SU-DHL-6 (cell line): ENCODE data around the gene CHL1.
"Not testable (repeated sequence)": the region's sequence is repeated elsewhere in the genome, so short reads cannot be mapped to it uniquely, and the experiment has no call there.

Experiments used
- H2AFZ ChIP-seq: fragments of 200-600 bp; sonication (generic); 2 replicates; pipeline ENCODE4 v1.6.1; 2014; ENCODE audit warnings: low read depth, mild to moderate bottlenecking, moderate library complexity, mixed read lengths, antibody characterized with exemption, low read length; ENCODE audit not compliant: severe bottlenecking
- H3F3A ChIP-seq: fragments of 200-600 bp; shearing (Covaris generic); 2 replicates; pipeline ENCODE4 v1.6.0; 2016; ENCODE audit warnings: antibody characterized with exemption, mild to moderate bottlenecking; ENCODE audit not compliant: insufficient read depth
- H3K27ac ChIP-seq: fragments of 200-600 bp; sonication (generic); 2 replicates; pipeline ENCODE4 v1.5.1; 2016; ENCODE audit warnings: low read depth, mild to moderate bottlenecking, low read length, moderate library complexity, mixed read lengths
- H3K27me3 ChIP-seq: fragments of 200-600 bp; sonication (generic), shearing (Covaris generic); 2 replicates; pipeline ENCODE4 v1.6.0; 2014; ENCODE audit warnings: mild to moderate bottlenecking, low read length
- H3K36me3 ChIP-seq: fragments of 200-600 bp; sonication (generic); 2 replicates; pipeline ENCODE4 v1.6.1; 2014; ENCODE audit warnings: mild to moderate bottlenecking, low read length, mixed read lengths
- H3K4me2 ChIP-seq: fragments of 300-600, 200-600 bp; shearing (Covaris generic), sonication (generic); 2 replicates; pipeline ENCODE4 v1.6.0; 2014; ENCODE audit warnings: low read length, low read depth, mild to moderate bottlenecking; ENCODE audit not compliant: poor library complexity, severe bottlenecking
- H3K4me3 ChIP-seq: fragments of 200-600 bp; sonication (generic); 2 replicates; pipeline ENCODE4 v1.5.1; 2014; ENCODE audit warnings: antibody characterized with exemption, low read length, mild to moderate bottlenecking, mixed read lengths; ENCODE audit not compliant: insufficient read depth, poor library complexity, severe bottlenecking
- H3K79me2 ChIP-seq: fragments of 200-600 bp; sonication (generic); 2 replicates; pipeline ENCODE4 v1.6.1; 2014; ENCODE audit warnings: mild to moderate bottlenecking, low read length, moderate library complexity; ENCODE audit not compliant: insufficient read depth
- H3K9ac ChIP-seq: fragments of 200-600 bp; sonication (generic); 2 replicates; pipeline ENCODE4 v1.7.0; 2014; ENCODE audit warnings: mild to moderate bottlenecking, low read length
- H3K9me2 ChIP-seq: fragments of 200-600 bp; sonication (generic); replicated peaks from 2 replicates; pipeline ENCODE4 v1.6.1; 2014; ENCODE audit warnings: low read length; ENCODE audit not compliant: insufficient read depth
- H3K9me3 ChIP-seq: fragments of 200-600 bp; sonication (generic); 2 replicates; pipeline ENCODE4 v1.6.1; 2014; ENCODE audit warnings: low read length, mixed read lengths; ENCODE audit not compliant: insufficient read depth
- H4K20me1 ChIP-seq: fragments of 200-600 bp; sonication (generic); 2 replicates; pipeline ENCODE4 v1.6.1; 2014; ENCODE audit warnings: low read depth, mild to moderate bottlenecking, antibody characterized with exemption, low read length, moderate library complexity, mixed read lengths
- CTCF ChIP-seq: fragments of 200-600 bp; sonication (generic); IDR thresholded peaks from one replicate; pipeline ENCODE4 v1.5.1; 2017; ENCODE audit warnings: antibody characterized with exemption, mild to moderate bottlenecking, low read length, moderate library complexity; ENCODE audit not compliant: insufficient read depth, poor library complexity, severe bottlenecking
- EZH2phosphoT487 ChIP-seq: fragments of 200-600 bp; sonication (generic), shearing (Covaris generic); conservative IDR thresholded peaks from 2 replicates; pipeline ENCODE4 v1.6.1; 2018; ENCODE audit warnings: mild to moderate bottlenecking, antibody characterized with exemption, low read length, moderate library complexity, mixed read lengths

The CHL1 gene

GRCh38 chr3:362681-363338 is 166.2 kb downstream of the CHL1 start:
- Histone ChIP-seq H3F3A (no peaks in the 10 kb centered on the region), H3K27ac (no peak overlapping the region), H2AFZ (no peak overlapping the region), H3K9me2 (no peaks in the 10 kb centered on the region), H3K79me2 (no peaks in the 10 kb centered on the region), H3K9ac (no peak overlapping the region), H3K36me3 (no peaks in the 10 kb centered on the region), H3K4me2 (no peak overlapping the region), H3K4me3 (no peak overlapping the region), H3K27me3 (no peaks in the 10 kb centered on the region), H4K20me1 (no peaks in the 10 kb centered on the region), H3K9me3 (no peaks in the 10 kb centered on the region)
- TF ChIP-seq EZH2phosphoT487 (no peak), CTCF (no peak)

GRCh38 chr3:364287-364686 is 167.7 kb downstream of the CHL1 start:
- no peaks in the 10 kb centered on the region for H3K27me3 ChIP-seq
- H3F3A ChIP-seq = no peaks in the 10 kb centered on the region
- no peaks in the 10 kb centered on the region for H3K79me2 ChIP-seq
- no peak overlapping the region for H3K4me2 ChIP-seq
- H3K27ac ChIP-seq = no peak overlapping the region
- TF ChIP-seq CTCF = no peak
- TF ChIP-seq EZH2phosphoT487 = no peak
- H3K36me3 ChIP-seq = no peaks in the 10 kb centered on the region
- no peak overlapping the region for H3K4me3 ChIP-seq
- no peaks in the 10 kb centered on the region for H3K9me3 ChIP-seq
- no peaks in the 10 kb centered on the region for H4K20me1 ChIP-seq
- no peak overlapping the region for H3K9ac ChIP-seq
- H3K9me2 ChIP-seq = no peaks in the 10 kb centered on the region
- no peak overlapping the region for H2AFZ ChIP-seq

GRCh38 chr3:365268-365667 is 168.7 kb downstream of the CHL1 start:
- TF ChIP-seq EZH2phosphoT487 = no peak
- TF ChIP-seq CTCF = no peak
- Histone ChIP-seq H3K27me3 (no peaks in the 10 kb centered on the region), H3K9ac (no peak overlapping the region), H3K9me2 (no peaks in the 10 kb centered on the region), H3K36me3 (no peaks in the 10 kb centered on the region), H2AFZ (no peak overlapping the region), H3F3A (no peaks in the 10 kb centered on the region), H3K27ac (no peak overlapping the region), H3K9me3 (no peaks in the 10 kb centered on the region), H3K4me2 (no peak overlapping the region), H4K20me1 (no peaks in the 10 kb centered on the region), H3K79me2 (no peaks in the 10 kb centered on the region), H3K4me3 (no peak overlapping the region)

GRCh38 chr3:366253-366652 is 169.7 kb downstream of the CHL1 start:
- H3K4me2 ChIP-seq, H3F3A ChIP-seq, H3K79me2 ChIP-seq, H3K4me3 ChIP-seq, H3K9me3 ChIP-seq, H3K9me2 ChIP-seq, H3K27me3 ChIP-seq, H3K9ac ChIP-seq, H4K20me1 ChIP-seq, H3K36me3 ChIP-seq, H2AFZ ChIP-seq, H3K27ac ChIP-seq: not testable (repeated sequence)
